KMS-11 (cell line): ENCODE measurements around the gene AP2M1.

Experiments
- H2AFZ ChIP-seq: fragments of 200-600 bp; sonication (generic); 2 replicates; pipeline ENCODE4 v1.6.1; 2016; ENCODE audit warnings: antibody characterized with exemption, mixed run types, low read depth
- H3K27ac ChIP-seq: fragments of 200-600 bp; sonication (generic); 2 replicates; pipeline ENCODE4 v1.6.1; 2016; ENCODE audit warnings: mild to moderate bottlenecking, mixed run types
- H3K27me3 ChIP-seq: fragments of 200-600 bp; sonication (generic); 2 replicates; pipeline ENCODE4 v1.6.1; 2017; ENCODE audit warnings: mild to moderate bottlenecking, low read depth, mixed run types, moderate library complexity; ENCODE audit not compliant: insufficient read depth
- H3K36me3 ChIP-seq: fragments of 200-600 bp; sonication (generic); 2 replicates; pipeline ENCODE4 v1.6.1; 2017; ENCODE audit warnings: mild to moderate bottlenecking, mixed run types; ENCODE audit not compliant: insufficient read depth
- H3K4me1 ChIP-seq: fragments of 200-600 bp; sonication (generic); 2 replicates; pipeline ENCODE4 v1.6.1; 2016; ENCODE audit warnings: mild to moderate bottlenecking, low read depth, mixed run types; ENCODE audit not compliant: poor library complexity, severe bottlenecking
- H3K4me2 ChIP-seq: fragments of 200-600 bp; sonication (generic); 2 replicates; pipeline ENCODE4 v1.7.0; 2016; ENCODE audit warnings: mild to moderate bottlenecking, mixed run types
- H3K4me3 ChIP-seq: fragments of 200-600 bp; sonication (generic); IDR thresholded peaks from 2 replicates; pipeline ENCODE4 v1.6.1; 2017; ENCODE audit warnings: low read depth, low read length, mixed read lengths; ENCODE audit not compliant: insufficient read depth
- H3K79me2 ChIP-seq: fragments of 200-600 bp; sonication (generic); 2 replicates; pipeline ENCODE4 v1.6.1; 2016; ENCODE audit warnings: low read depth, mixed run types; ENCODE audit not compliant: insufficient read depth
- H3K9ac ChIP-seq: fragments of 200-600 bp; sonication (generic); 2 replicates; pipeline ENCODE4 v1.6.1; 2016; ENCODE audit warnings: mild to moderate bottlenecking, mixed run types
- H4K20me1 ChIP-seq: fragments of 200-600 bp; sonication (generic); 2 replicates; pipeline ENCODE4 v1.6.1; 2016; ENCODE audit warnings: mild to moderate bottlenecking, mixed run types; ENCODE audit not compliant: insufficient read depth
- CTCF ChIP-seq: fragments of 200-600 bp; sonication (generic); conservative IDR thresholded peaks from 2 replicates; pipeline ENCODE4 v1.6.1; 2017; ENCODE audit warnings: low read depth, mild to moderate bottlenecking, antibody characterized with exemption, low read length, moderate library complexity, mixed read lengths

Gene AP2M1

GRCh38 chr3:184166671-184167070 lies 8.0 kb upstream of the AP2M1 start:
- no peaks in the 10 kb centered on the region for H3K36me3 ChIP-seq
- no peak overlapping the region for H3K9ac ChIP-seq
- H3K79me2 ChIP-seq = peaks cover 4% of the 10 kb centered on the region; the same call in 1 of the 2 replicates

GRCh38 chr3:184167786-184168185 lies 6.9 kb upstream of the AP2M1 start:
- Histone ChIP-seq H3K4me2 (no peak overlapping the region), H3K4me3 (no peak overlapping the region), H3K27ac (no peak overlapping the region), H3K79me2 (no peaks in the 10 kb centered on the region), H3K9ac (no peak overlapping the region), H3K36me3 (no peaks in the 10 kb centered on the region), H3K4me1 (no peaks in the 10 kb centered on the region), H4K20me1 (no peaks in the 10 kb centered on the region), H3K27me3 (no peaks in the 10 kb centered on the region), H2AFZ (no peak overlapping the region)
- no peak for TF ChIP-seq CTCF

More at GRCh38 chr3:184166671-184167070, 8.0 kb upstream of the AP2M1 start:
- no peak for TF ChIP-seq CTCF
- Histone ChIP-seq H3K4me3 (no peak overlapping the region), H3K4me2 (no peak overlapping the region), H3K4me1 (no peaks in the 10 kb centered on the region), H3K27me3 (no peaks in the 10 kb centered on the region), H2AFZ (no peak overlapping the region), H4K20me1 (no peaks in the 10 kb centered on the region), H3K27ac (no peak overlapping the region)

- no peaks in the 10 kb centered on the region for H3K27me3 ChIP-seq
- no peak overlapping the region for H3K4me2 ChIP-seq
- no peaks in the 10 kb centered on the region for H3K36me3 ChIP-seq
- no peak overlapping the region for H3K27ac ChIP-seq
- no peak overlapping the region for H3K4me3 ChIP-seq
- H3K9ac ChIP-seq = no peak overlapping the region
- no peaks in the 10 kb centered on the region for H4K20me1 ChIP-seq
- no peak for TF ChIP-seq CTCF
- no peaks in the 10 kb centered on the region for H3K79me2 ChIP-seq
- no peaks in the 10 kb centered on the region for H3K4me1 ChIP-seq
- H2AFZ ChIP-seq = no peak overlapping the region
Observed at GRCh38 chr3:184168363-184169120, 6.1 kb upstream of the AP2M1 start.

GRCh38 chr3:184169896-184170875 lies 4.5 kb upstream of the AP2M1 start:
- Histone ChIP-seq H3K79me2 (peaks cover 4% of the 10 kb centered on the region; the same call in 1 of the 2 replicates), H3K4me3 (no peak overlapping the region), H3K9ac (no peak overlapping the region), H3K27ac (no peak overlapping the region), H3K36me3 (no peaks in the 10 kb centered on the region), H3K4me2 (no peak overlapping the region), H2AFZ (no peak overlapping the region), H4K20me1 (no peaks in the 10 kb centered on the region), H3K4me1 (peaks cover 8% of the 10 kb centered on the region), H3K27me3 (no peaks in the 10 kb centered on the region)
- no peak for TF ChIP-seq CTCF
